Pancreas (tissue), 10 donors: ENCODE measurements around the gene APOA4. TPM values are rescaled to one million over a fixed set of nuclear protein-coding genes. Genes with fewer than 3 reads are reported as not detected.

Experiments
- ATAC-seq, 4 donors: fragments of 200-7000 bp; cut with Tn5 transposase; one replicate each; pipeline versions ENCODE4 v1.8.0 to v1.9.1; 2020; ENCODE audit warnings: mild to moderate bottlenecking in 4 of 4, moderate library complexity in 4 of 4
- DNase-seq, 6 donors: peaks; one replicate each; pipeline ENCODE4 v3.0.0-alpha.2; 2020
- FAIRE-seq: peaks from 2 replicates; lab custom pipeline; 2012; peaks lifted over from hg19 to GRCh38; lab: Jason Lieb, UNC
- H3K27ac ChIP-seq, 4 donors: fragments of 200-600 bp; sonication (generic); 1 replicate in 3 of 4; 2 replicates in 1 of 4; pipeline versions ENCODE4 v1.5.0 to v1.8.0; 2020
- H3K27me3 ChIP-seq, 4 donors: fragments of 200-600 bp; one replicate each; pipeline ENCODE4 v1.8.0; 2021
- H3K36me3 ChIP-seq, 3 donors: fragments of 200-600 bp; sonication (generic) in 1 of 3; one replicate each; pipeline versions ENCODE4 v1.5.0 to v1.8.0; 2020 to 2021
- H3K4me1 ChIP-seq, 3 donors: fragments of 200-600 bp; one replicate each; pipeline ENCODE4 v1.8.0; 2021
- H3K4me3 ChIP-seq, 4 donors: fragments of 200-600 bp; sonication (generic) in 2 of 4; one replicate each; pipeline versions ENCODE4 v1.5.0 to v1.8.0; 2020 to 2021
- H3K9me3 ChIP-seq, 4 donors: fragments of 200-600 bp; one replicate each; pipeline ENCODE4 v1.8.0; 2021
- WGBS, 2 donors: extraction: QIAGEN DNeasy Blood & Tissue Kit; methylation state at CpG; one replicate each; pipeline ENCODE4 v1.1.7; 2013; 5-methylcytosine and 5-hydroxymethylcytosine counted together
- intact Hi-C, 3 donors: fragments of 100-400 bp; cut with DNase I; formaldehyde crosslinking; loops; one replicate each; pipeline versions ENCODE4 v1.11.1 to v1.14.2; 2022
- polyA plus RNA-seq, 2 donors: library from polyadenylated mRNA; stranded (reverse); fragments of 200-250 nt; gene quantifications; one replicate each; pipeline ENCODE4 v1.2.3, GENCODE V29; 2013
- total RNA-seq, 6 donors: library from RNA; stranded (reverse); fragmentation: NEBNext Ultra II Directional in 4 of 6; extraction: Animal tissue kit (Norgen Biotek cat#: 25700) in 4 of 6; gene quantifications; one replicate each; pipeline versions ENCODE4 v1.2.1 to v1.2.4, GENCODE V29; 2021 to 2023
- TF ChIP-seq, protein P1 (sequence below), 4 donors: fragments of 200-600 bp; sonication (generic) in 3 of 4; IDR thresholded peaks; one replicate each; pipeline versions ENCODE4 v1.5.0 to v1.8.0; 2021; ENCODE audit warnings: antibody characterized with exemption in 4 of 4
- donor health status: healthy with polysubstance abuse.
- donor health status: DM: no; HTN: no; CAD: no; lungs with moderate emphysema.
- donor health status: DM: no; HTN: no; CAD: no.
- donor health status: control.
- donor health status: control.
- donor health status: Bipolar disorder and iron deficiency.
- donor health status: DM: yes; HTN: yes; CAD: no.
- donor health status: DM: no; HTN: no; CAD: no.
- donor health status: DM: no; HTN: no; CAD: no.
- donor health status: DM: yes; HTN: yes; CAD: no.

Gene APOA4
- total and polyA plus RNA-seq, 8 donors, result 0.33 TPM; not detected in 7

DNA sequence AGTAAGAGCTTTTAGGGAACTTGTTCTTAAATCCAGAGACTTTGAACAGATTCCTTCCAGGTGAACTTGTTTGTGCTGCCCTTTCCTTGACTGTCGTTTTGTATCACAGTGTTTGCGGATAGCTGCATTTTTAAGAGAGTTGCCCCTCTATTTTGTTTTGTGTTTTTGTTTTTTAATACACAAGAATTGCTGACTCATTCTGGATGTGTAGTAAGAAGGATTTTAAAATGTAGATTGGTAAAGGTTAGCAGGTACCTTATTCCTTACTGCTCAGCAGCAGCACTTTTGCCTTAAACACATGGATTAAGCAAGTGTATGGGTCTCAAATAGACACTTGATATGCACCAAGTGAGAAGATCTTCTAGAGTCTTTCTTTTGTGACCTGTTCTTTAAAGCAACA lies 22.5 kb downstream of the APOA4 start:
- intact Hi-C loops, result no loop called here
- ATAC-seq, result no peak
- H3K9me3 ChIP-seq, result no peaks in the 10 kb centered on the region
- H3K4me3 ChIP-seq, result no peak overlapping the region
- no peaks in the 10 kb centered on the region for H3K36me3 ChIP-seq
- H3K4me1 ChIP-seq, result peaks cover 6 to 8% (median 6%) of the 10 kb centered on the region in 3 donors
- H3K27ac ChIP-seq, result no peak overlapping the region
- 92 to 97% methylated on average over 2 of the region's 2 CpGs for WGBS, 2 donors
- no peak for DNase-seq
- FAIRE-seq, result no peak
- no peaks in the 10 kb centered on the region for H3K27me3 ChIP-seq
- TF ChIP-seq, protein P1, sequence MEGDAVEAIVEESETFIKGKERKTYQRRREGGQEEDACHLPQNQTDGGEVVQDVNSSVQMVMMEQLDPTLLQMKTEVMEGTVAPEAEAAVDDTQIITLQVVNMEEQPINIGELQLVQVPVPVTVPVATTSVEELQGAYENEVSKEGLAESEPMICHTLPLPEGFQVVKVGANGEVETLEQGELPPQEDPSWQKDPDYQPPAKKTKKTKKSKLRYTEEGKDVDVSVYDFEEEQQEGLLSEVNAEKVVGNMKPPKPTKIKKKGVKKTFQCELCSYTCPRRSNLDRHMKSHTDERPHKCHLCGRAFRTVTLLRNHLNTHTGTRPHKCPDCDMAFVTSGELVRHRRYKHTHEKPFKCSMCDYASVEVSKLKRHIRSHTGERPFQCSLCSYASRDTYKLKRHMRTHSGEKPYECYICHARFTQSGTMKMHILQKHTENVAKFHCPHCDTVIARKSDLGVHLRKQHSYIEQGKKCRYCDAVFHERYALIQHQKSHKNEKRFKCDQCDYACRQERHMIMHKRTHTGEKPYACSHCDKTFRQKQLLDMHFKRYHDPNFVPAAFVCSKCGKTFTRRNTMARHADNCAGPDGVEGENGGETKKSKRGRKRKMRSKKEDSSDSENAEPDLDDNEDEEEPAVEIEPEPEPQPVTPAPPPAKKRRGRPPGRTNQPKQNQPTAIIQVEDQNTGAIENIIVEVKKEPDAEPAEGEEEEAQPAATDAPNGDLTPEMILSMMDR (IDR thresholded peaks at IDR 0.05), result no peak

DNA sequence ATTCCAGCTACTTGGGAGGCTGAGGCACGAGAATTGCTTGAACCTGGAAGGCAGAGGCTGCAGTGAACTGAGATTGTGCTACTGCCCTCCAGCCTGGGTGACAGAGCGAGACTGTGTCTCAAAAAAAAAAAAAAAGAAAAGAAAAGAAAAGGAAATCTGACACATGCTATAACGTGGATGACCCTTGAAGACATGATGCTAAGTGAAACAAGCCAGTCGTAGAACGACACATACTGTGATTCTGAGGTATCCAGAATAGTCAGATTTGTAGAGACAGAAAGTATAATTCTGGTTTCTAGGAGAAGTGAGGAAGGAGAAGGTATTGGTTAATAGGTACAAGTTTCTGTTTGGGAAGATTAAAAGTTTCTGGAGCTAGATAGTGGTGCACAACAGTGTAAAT lies 24.7 kb downstream of the APOA4 start:
- intact Hi-C loops, result loop anchor here in 1 of 3 donors (10.0 kb wide), 1 partner anchor 306 kb away; no protein-coding TSS in a partner anchor
- H3K4me1 ChIP-seq, result peaks cover 6 to 8% (median 6%) of the 10 kb centered on the region in 3 donors
- TF ChIP-seq, protein P1 (IDR thresholded peaks at IDR 0.05), result no peak
- H3K27ac ChIP-seq, result no peak overlapping the region
- no peaks in the 10 kb centered on the region for H3K36me3 ChIP-seq
- 89% methylated on average over 5 of the region's 5 CpGs for WGBS, 2 donors
- H3K27me3 ChIP-seq, result no peaks in the 10 kb centered on the region
- ATAC-seq (no peak), FAIRE-seq (no peak), DNase-seq (no peak)
- no peak overlapping the region for H3K4me3 ChIP-seq
- no peaks in the 10 kb centered on the region for H3K9me3 ChIP-seq

DNA sequence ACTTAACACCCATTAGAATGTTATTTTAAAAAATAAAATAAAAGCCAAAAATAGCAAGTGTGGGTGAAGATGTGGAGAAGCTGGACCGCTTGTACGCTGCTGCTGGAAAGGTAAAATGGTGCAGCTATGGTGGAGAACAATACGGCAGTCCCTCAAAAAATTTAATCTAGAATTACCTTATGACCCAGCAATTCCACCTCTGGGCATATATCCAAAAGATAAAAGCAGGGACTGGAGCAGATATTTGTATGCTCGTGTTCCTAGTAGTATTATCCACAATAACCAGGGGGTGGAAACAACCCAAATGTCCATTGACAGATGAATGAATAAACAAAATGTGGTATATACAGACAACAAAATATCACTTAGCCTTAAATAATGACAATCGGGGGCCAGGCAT lies 25.3 kb downstream of the APOA4 start:
- ATAC-seq (peak; percentile 44 to 90 (median 70)), FAIRE-seq (no peak), DNase-seq (no peak)
- intact Hi-C loops, result loop anchor here in 1 of 3 donors (10.0 kb wide), 1 partner anchor 307 kb away; no protein-coding TSS in a partner anchor
- no peaks in the 10 kb centered on the region for H3K9me3 ChIP-seq
- H3K36me3 ChIP-seq, result no peaks in the 10 kb centered on the region
- no peaks in the 10 kb centered on the region for H3K27me3 ChIP-seq
- no peak overlapping the region for H3K4me3 ChIP-seq
- WGBS, 2 donors, result 33 to 37% methylated on average over 5 of the region's 5 CpGs
- no peak overlapping the region for H3K27ac ChIP-seq
- TF ChIP-seq, protein P1 (IDR thresholded peaks at IDR 0.05), result no peak
- peaks cover 6 to 8% (median 6%) of the 10 kb centered on the region in 3 donors for H3K4me1 ChIP-seq

DNA sequence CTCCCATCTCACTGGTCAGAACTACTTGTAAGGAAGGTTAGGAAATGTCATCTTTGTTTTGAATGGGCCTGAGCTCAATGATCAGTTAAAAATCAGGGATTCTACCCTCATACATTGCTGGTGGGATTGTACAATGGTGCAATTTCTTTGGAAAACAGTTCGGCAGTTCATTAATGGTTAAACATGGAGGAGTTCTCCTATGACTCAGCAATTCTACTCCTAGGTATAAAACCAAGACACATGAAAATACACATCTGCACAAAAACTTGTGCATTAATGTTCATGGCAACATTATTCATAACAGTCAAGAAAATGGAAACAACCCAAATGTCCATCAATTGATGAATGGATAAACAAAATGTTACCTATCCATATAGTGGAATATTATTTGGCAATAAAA lies 26.6 kb downstream of the APOA4 start:
- 73 to 75% methylated on average over 1 of the region's 1 CpG for WGBS, 2 donors
- peaks cover 15 to 16% (median 15%) of the 10 kb centered on the region in 3 donors for H3K4me1 ChIP-seq
- intact Hi-C loops, result loop anchor here in 1 of 3 donors (10.0 kb wide), 1 partner anchor 308 kb away; no protein-coding TSS in a partner anchor
- H3K27ac ChIP-seq, result no peak overlapping the region
- ATAC-seq, result no peak
- H3K4me3 ChIP-seq, result no peak overlapping the region
- no peaks in the 10 kb centered on the region for H3K27me3 ChIP-seq
- DNase-seq, result no peak
- no peak for FAIRE-seq
- H3K9me3 ChIP-seq, result no peaks in the 10 kb centered on the region
- H3K36me3 ChIP-seq, result no peaks in the 10 kb centered on the region
- TF ChIP-seq, protein P1 (IDR thresholded peaks at IDR 0.05), result no peak

DNA sequence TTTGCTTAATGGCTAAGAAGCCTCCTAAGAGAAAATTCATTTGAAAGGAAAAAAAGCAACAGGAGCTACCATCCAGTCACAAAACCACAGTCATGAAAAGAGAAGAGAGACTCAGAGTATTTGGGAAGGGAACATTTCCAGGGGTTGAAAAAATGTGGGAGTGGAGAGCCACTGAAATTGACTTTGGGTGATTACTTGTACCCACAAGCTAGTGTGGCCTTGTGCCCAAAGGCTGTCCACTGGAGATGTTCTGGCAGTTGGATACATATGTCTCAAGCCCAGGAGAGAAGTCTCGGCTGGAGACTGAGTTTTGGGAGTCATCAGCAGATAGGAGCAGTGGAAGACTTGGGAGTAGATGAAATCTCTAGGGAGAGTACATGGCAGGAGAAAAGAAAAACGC lies 28.3 kb downstream of the APOA4 start:
- no peak overlapping the region for H3K27ac ChIP-seq
- intact Hi-C loops, result loop anchor here in 1 of 3 donors (5.0 to 10.0 kb wide), 2 partner anchors 37 to 310 kb away; no protein-coding TSS in a partner anchor
- DNase-seq (no peak), FAIRE-seq (no peak), ATAC-seq (no peak)
- TF ChIP-seq, protein P1 (IDR thresholded peaks at IDR 0.05), result no peak
- no peaks in the 10 kb centered on the region for H3K36me3 ChIP-seq
- H3K9me3 ChIP-seq, result no peaks in the 10 kb centered on the region
- H3K4me3 ChIP-seq, result no peak overlapping the region
- 79 to 82% methylated on average over 2 of the region's 2 CpGs for WGBS, 2 donors
- H3K4me1 ChIP-seq, result peaks cover 19 to 20% (median 19%) of the 10 kb centered on the region in 3 donors
- no peaks in the 10 kb centered on the region for H3K27me3 ChIP-seq
